Activated CD4-positive, alpha-beta T cell treated with anti-CD3 and anti-CD28 coated beads, Interleukin-2, amount 50 U/mL, for 24 hours (primary cell): Measurements from ENCODE around the gene DDR1.
"Not testable (repeated sequence)": the region's sequence is repeated elsewhere in the genome, so short reads cannot be mapped to it uniquely, and the experiment has no call there.

Experiments
- DNase-seq, 2 donors: peaks; one replicate each; pipeline ENCODE4 v3.0.0-alpha.2; 2020; ENCODE audit warnings: low read depth in 1 of 2, low spot score in 1 of 2

The DDR1 gene

GRCh38 chr6:30852459-30852858 lies 31.9 kb upstream of the DDR1 start:
- not testable (repeated sequence) for DNase-seq

GRCh38 chr6:30854285-30855040 lies 29.9 kb upstream of the DDR1 start:
- DNase-seq, result no peak

- no peak for DNase-seq
Measured at GRCh38 chr6:30855429-30856075, 28.8 kb upstream of the DDR1 start.

- no peak for DNase-seq
Measured at GRCh38 chr6:30857112-30857511, 27.2 kb upstream of the DDR1 start.

- DNase-seq, result no peak
Measured at GRCh38 chr6:30857549-30857948, 26.8 kb upstream of the DDR1 start.

- not testable (repeated sequence) for DNase-seq
Measured at GRCh38 chr6:30859726-30860125, 24.6 kb upstream of the DDR1 start.

- DNase-seq, result no peak
Measured at GRCh38 chr6:30861257-30862048, 22.9 kb upstream of the DDR1 start.

GRCh38 chr6:30862156-30862875 lies 22.0 kb upstream of the DDR1 start:
- DNase-seq, result no peak

- DNase-seq, result no peak
Measured at GRCh38 chr6:30864325-30864724, 20.0 kb upstream of the DDR1 start.

- DNase-seq, result not testable (repeated sequence)
Measured at GRCh38 chr6:30869241-30869749, 15.0 kb upstream of the DDR1 start.

- DNase-seq, result no peak
Measured at GRCh38 chr6:30870546-30870945, 13.8 kb upstream of the DDR1 start.

GRCh38 chr6:30871592-30872183 lies 12.6 kb upstream of the DDR1 start:
- DNase-seq, result no peak

GRCh38 chr6:30873137-30873640 lies 11.1 kb upstream of the DDR1 start:
- DNase-seq, result no peak

- DNase-seq, result not testable (repeated sequence)
Measured at GRCh38 chr6:30873795-30874194, 10.5 kb upstream of the DDR1 start.

GRCh38 chr6:30875244-30876038 lies 8.9 kb upstream of the DDR1 start:
- no peak for DNase-seq

- peak in 1 of 2 donors; percentile 39 for DNase-seq
Measured at GRCh38 chr6:30876039-30876730, 8.1 kb upstream of the DDR1 start.

- DNase-seq, result peak; percentile 43 to 66
Measured at GRCh38 chr6:30877419-30878262, 6.7 kb upstream of the DDR1 start.
